GM19452 (cell line): ENCODE measurements around the gene WASHC3.
"Not testable (repeated sequence)": the region's sequence is repeated elsewhere in the genome, so short reads cannot be mapped to it uniquely, and the experiment has no call there.

ENCODE experiments used
- ATAC-seq: cut with Tn5 transposase; IDR thresholded peaks from one replicate; pipeline ENCODE4 v1.9.1; 2021; ENCODE audit not compliant: unreplicated experiment

The WASHC3 gene, protein sequence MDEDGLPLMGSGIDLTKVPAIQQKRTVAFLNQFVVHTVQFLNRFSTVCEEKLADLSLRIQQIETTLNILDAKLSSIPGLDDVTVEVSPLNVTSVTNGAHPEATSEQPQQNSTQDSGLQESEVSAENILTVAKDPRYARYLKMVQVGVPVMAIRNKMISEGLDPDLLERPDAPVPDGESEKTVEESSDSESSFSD

DNA sequence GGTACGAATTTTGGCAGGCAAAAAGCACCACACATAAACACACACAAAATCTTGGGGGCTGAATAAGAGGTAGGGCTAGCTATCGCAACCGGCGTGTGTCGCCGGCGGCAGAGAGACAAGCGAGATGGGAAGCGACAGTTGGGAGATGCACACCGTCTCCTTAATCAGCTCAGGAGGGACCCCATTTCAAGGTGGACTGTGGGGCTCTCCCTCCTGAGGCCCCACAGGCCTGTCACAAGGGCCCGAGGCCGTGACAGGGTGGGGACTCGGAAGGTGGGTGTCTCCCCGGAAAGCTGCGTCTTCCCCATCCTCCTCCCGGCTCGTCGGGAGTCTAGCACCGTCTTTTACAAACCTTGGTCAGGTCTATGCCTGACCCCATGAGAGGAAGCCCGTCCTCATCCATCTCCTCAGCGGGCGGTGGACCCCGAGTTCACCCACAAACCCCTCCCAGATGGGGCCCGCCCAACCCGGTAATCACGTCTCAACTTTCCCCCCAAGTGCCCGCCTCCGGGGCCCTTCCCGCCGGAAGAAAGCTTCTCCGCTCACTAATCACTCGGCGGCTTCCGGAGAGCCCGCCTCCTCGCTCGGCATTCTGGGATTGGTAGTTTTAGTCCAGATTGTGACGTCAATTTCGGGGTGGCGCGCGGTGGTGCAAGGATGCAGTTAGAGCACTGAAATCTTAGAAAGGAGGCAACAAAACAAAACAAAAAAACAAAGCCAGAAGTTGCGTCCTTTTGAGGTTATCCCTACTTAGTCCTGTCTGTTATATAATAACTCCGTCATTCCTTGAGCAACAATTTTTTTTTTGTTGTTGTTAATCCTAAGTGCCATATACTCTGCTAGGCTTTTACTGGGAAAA, at the start of gene WASHC3:
TSS of gene WASHC3 (minus strand) at position 432 of the 859 bp plus-strand sequence. CDS start at position 403, 29 bp downstream.
- ATAC-seq = peak; percentile 94

DNA sequence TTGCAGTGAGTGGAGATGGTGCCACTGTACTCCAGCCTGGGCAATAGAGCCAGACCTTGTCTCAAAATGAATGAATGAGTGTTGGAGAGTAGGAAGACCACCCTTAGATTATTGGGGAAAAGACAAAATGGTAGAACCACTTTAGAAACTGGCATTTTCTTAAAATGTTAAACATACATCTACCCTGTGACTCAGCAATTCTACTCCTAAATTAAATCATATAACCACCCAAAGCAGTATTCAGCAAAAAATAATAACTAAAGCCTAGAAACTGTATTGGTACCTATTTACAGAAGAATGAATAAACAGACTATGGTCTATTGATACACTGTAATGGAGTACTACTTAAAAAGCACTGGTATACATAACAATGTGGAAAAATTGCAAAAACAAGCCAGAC, 49.0 kb upstream of the WASHC3 start:
- ATAC-seq = no peak

DNA sequence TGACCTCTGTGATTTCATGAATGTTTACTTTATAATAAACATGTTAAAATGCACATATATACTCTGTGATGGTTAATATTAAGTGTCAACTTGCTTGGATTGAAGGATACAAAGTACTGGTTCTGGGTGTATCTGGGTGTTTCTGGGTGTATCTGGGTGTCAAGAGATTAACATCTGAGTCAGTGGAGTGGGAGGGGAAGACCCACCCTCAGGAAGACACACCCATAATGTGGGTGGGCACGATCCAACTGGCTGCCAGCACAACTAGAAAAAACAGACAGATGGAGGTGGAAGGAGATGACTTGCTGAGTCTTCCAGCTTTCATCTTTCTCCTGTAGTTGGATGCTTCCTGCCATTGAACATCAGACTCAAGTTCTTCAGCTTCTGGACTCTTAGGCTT, 46.2 kb upstream of the WASHC3 start:
- no peak for ATAC-seq

GRCh38 chr12:102106905-102107304, 45.1 kb upstream of the WASHC3 start:
- ATAC-seq = no peak

DNA sequence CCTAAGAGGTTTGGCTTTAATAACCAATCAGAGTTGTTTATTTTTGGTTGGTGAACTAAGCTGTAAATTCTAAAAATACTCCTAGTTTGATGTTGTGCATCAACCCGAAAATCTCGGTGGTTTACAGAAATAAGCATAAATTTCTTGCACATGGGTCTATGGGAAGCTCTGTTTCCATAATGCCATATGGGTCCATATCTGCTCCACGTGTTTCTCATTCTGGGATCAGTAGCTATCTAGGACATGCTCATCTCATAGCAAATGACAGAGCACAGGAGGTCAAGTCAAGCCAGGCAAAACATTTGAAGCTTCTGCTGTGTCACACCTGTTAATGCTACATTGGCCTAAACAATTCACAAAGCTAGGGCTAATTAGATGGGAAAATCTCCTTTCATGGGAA, 35.1 kb upstream of the WASHC3 start:
- no peak for ATAC-seq

DNA sequence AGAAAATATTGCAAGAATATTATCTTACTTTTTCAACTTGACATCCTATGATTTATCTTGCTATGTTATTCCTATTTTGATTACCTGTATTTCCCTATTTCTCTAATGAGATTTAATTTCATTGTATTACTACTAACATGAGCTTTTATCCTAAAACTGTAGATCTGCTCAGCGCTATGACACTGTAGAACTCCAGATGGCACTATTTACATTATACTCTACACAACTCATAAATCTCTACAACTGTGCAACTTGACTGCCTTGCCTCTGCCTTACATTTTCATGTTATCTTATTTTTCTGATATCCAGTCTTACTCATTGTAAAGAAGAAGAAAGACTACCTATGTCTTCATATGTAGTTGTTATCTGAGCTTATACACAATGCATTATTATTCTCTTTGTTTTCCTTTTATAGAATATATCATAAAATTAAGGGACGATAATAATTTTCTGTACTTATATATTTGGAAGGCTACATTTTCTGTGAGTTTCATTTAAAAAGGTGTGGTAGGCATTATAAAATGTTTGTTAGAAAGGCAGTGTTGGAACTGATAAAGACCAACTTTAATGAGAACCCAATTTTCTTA, 34.0 kb upstream of the WASHC3 start:
- ATAC-seq = no peak

DNA sequence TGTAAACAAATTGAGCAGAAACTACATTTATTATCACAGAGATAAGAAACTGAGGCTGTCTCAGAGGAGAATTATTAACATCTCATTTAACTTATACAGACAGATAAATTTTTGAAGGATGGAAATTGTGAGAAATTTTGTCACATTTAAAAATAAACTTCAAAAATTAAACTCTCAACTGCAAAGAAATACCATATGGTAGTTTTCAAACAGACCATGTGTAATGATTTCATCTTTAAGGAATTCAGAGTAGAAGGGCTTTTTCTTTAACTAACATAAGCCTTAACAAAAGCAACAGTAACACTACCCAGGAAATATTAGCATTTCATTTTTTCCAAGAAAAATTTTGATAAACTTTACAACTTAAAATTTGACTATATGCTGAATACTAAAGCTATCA, 31.5 kb upstream of the WASHC3 start:
- ATAC-seq = no peak

- not testable (repeated sequence) for ATAC-seq
These were observed 27.5 kb upstream of the WASHC3 start for GRCh38 chr12:102089228-102089835.

GRCh38 chr12:102080842-102081241, 19.1 kb upstream of the WASHC3 start:
- no peak for ATAC-seq

DNA sequence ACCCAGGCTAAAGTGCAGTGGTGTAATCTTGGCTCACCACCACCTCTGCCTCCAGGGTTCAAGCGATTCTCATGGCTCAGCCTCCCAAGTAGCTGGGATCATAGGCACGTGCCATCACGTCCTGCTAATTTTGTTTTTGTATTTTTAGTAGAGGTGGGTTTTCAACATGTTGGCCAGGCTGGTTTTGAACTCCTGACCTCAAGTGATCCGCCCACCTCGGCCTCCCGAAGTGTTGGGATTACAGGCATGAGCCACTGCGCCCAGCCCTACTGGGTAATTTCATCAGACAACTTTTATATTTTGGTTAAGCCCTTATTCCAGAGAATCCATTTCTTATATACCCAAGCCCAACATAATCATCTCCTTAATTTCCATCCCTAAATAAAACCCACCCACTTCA, 10.3 kb upstream of the WASHC3 start:
- ATAC-seq = not testable (repeated sequence)

GRCh38 chr12:102069707-102070106, 7.9 kb upstream of the WASHC3 start:
- ATAC-seq = no peak

GRCh38 chr12:102067574-102068258, 5.9 kb upstream of the WASHC3 start:
- no peak for ATAC-seq

GRCh38 chr12:102064476-102064875, 2.7 kb upstream of the WASHC3 start:
- no peak for ATAC-seq

GRCh38 chr12:102063069-102063468, 1.3 kb upstream of the WASHC3 start:
- no peak for ATAC-seq

- ATAC-seq = no peak
These were observed 622 bp upstream of the WASHC3 start for GRCh38 chr12:102062419-102062806.

- ATAC-seq = peak; percentile 41
These were observed 663 bp downstream of the WASHC3 start for GRCh38 chr12:102061096-102061559.

DNA sequence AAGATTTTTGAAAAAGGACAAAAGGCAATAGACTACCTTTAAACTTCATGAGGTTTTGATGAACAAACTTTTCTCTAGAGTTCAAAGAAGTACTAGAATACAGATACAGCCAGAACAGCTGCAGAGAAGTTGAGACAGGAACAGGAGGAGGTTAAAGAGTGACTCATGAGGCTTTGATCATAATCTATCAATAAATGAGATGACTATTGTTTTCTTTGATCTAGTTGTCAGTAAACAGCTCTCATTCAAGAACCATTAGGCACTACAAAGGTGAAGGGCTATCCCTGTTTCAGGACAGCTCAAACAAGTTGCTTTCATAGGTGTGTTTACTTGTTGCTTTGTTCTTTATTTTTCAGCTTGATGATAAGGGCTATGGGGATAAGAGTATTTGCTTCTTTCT, 2.4 kb downstream of the WASHC3 start:
- no peak for ATAC-seq

DNA sequence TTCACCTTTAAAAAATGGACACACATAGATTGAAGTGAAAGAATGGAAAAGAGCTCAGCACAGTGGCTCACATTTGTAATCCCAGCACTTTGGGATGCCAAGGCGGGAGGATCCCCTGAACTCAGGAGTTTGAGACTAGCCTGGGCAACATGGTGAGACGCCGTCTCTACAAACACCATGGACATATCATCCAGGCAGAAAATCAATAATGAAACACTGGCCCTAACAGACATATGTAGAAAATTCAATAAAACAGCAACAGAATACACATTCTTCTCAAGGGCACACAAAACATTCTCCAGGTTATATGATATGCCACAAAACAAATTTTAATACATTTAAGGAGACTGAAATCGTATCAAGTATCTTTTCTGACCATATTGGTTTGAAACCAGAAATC, 7.4 kb downstream of the WASHC3 start:
- ATAC-seq = no peak

DNA sequence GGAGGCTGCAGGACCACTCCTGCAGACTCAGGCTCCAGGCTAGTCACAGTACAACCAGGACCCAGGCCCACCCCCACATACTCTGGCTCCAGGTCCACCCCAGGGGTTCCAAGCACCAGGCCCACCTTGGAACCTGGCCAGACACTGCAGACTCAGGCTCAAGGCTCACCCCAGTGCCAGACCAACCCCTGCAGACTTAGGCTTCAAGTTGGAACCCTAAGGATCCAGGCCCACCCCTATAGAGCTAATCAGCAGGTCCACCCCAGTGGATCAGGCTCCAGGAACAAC, 8.8 kb downstream of the WASHC3 start:
- ATAC-seq = no peak

DNA sequence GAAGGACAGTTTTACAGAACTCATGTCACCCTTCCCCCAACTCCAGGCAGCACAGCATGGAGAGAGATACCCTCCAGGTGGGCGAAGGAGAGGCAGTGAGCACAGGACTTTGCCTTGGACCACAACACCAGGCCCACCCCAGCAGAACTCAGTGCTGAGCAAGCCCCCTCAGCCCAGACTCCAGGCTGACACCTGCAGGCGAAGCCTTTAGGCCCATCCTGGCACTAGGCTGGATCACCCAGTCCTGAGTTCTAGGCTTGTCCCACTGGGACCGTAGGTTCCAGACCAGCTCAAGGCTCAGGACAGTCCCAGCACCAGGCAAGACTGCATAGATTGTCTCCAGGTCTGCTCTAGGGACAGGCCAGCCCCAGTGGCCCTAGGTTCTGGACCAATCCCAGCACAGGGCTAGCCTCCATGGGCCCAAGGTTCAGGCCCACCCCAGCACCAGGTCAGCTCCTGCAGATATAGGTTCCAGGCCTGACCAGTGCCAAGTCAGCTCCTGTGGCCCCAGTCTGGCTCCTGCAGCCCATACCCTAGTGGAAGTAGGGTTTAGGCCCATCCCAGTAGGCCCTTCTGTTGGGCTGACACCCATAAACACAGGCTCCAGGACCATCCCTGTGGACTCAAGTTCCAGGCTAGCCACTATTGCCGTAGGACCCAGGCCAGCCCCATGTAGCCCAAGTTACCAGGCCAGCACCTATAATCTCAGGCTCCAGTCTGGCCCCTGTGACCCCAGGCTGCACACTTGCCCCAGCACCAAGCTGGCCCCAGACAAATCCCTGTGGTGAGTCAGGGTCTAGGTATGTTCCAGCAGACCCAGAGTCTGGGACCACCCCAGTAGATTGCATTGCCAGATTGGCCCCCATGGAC, 9.4 kb downstream of the WASHC3 start:
- no peak for ATAC-seq
